HG02981 (cell line): ENCODE results near the gene PSG3.
"Not testable (repeated sequence)": the region's sequence is repeated elsewhere in the genome, so short reads cannot be mapped to it uniquely, and the experiment has no call there.

ENCODE experiments used
- ATAC-seq: cut with Tn5 transposase; IDR thresholded peaks from one replicate; pipeline ENCODE4 v1.9.1; 2021; ENCODE audit warnings: mild to moderate bottlenecking, moderate library complexity; ENCODE audit not compliant: unreplicated experiment

The PSG3 gene

GRCh38 chr19:42695811-42696503 is 44.3 kb downstream of the PSG3 start:
- no peak for ATAC-seq

GRCh38 chr19:42693760-42694350 is 46.4 kb downstream of the PSG3 start:
- no peak for ATAC-seq

- ATAC-seq, result no peak
Observed at GRCh38 chr19:42683917-42684513, 56.3 kb downstream of the PSG3 start.

- ATAC-seq, result not testable (repeated sequence)
Observed at GRCh38 chr19:42676326-42676725, 64.0 kb downstream of the PSG3 start.

- not testable (repeated sequence) for ATAC-seq
Observed at GRCh38 chr19:42674549-42674948, 65.7 kb downstream of the PSG3 start.
